NCI-H69 (cell line): ENCODE results near the gene ALDH1A2.

Source experiments
- DNase-seq: peaks from one replicate; lab custom pipeline; 2025; lab: John Stamatoyannopoulos, UW

ALDH1A2 gene

GRCh38 chr15:57943171-57943570 lies 122.3 kb downstream of the ALDH1A2 start:
- DNase-seq = no peak

- no peak for DNase-seq
Measured at GRCh38 chr15:57941816-57942215, 123.7 kb downstream of the ALDH1A2 start.

GRCh38 chr15:57932348-57932747 lies 133.2 kb downstream of the ALDH1A2 start:
- no peak for DNase-seq

GRCh38 chr15:57931570-57931969 lies 133.9 kb downstream of the ALDH1A2 start:
- no peak for DNase-seq

GRCh38 chr15:57927091-57927631 lies 138.3 kb downstream of the ALDH1A2 start:
- no peak for DNase-seq

GRCh38 chr15:57925650-57926049 lies 139.9 kb downstream of the ALDH1A2 start:
- no peak for DNase-seq

GRCh38 chr15:57924598-57924997 lies 140.9 kb downstream of the ALDH1A2 start:
- no peak for DNase-seq

- DNase-seq = no peak
Measured at GRCh38 chr15:57923750-57924149, 141.8 kb downstream of the ALDH1A2 start.

- no peak for DNase-seq
Measured at GRCh38 chr15:57923306-57923705, 142.2 kb downstream of the ALDH1A2 start.

GRCh38 chr15:57922776-57923175 lies 142.7 kb downstream of the ALDH1A2 start:
- DNase-seq = no peak

GRCh38 chr15:57921371-57921770 lies 144.1 kb downstream of the ALDH1A2 start:
- no peak for DNase-seq

GRCh38 chr15:57920911-57921310 lies 144.6 kb downstream of the ALDH1A2 start:
- no peak for DNase-seq

GRCh38 chr15:57919754-57920153 lies 145.8 kb downstream of the ALDH1A2 start:
- no peak for DNase-seq

GRCh38 chr15:57917998-57918397 lies 147.5 kb downstream of the ALDH1A2 start:
- DNase-seq = no peak

- DNase-seq = no peak
Measured at GRCh38 chr15:57916695-57917094, 148.8 kb downstream of the ALDH1A2 start.

GRCh38 chr15:57915827-57916531 lies 149.5 kb downstream of the ALDH1A2 start:
- no peak for DNase-seq

- no peak for DNase-seq
Measured at GRCh38 chr15:57914350-57915055, 151.0 kb downstream of the ALDH1A2 start.

- no peak for DNase-seq
Measured at GRCh38 chr15:57911247-57911646, 154.3 kb downstream of the ALDH1A2 start.

GRCh38 chr15:57910672-57911071 lies 154.8 kb downstream of the ALDH1A2 start:
- DNase-seq = no peak

- DNase-seq = no peak
Measured at GRCh38 chr15:57909388-57909787, 156.1 kb downstream of the ALDH1A2 start.

GRCh38 chr15:57903626-57904025 lies 161.9 kb downstream of the ALDH1A2 start:
- no peak for DNase-seq
